Measurements from ENCODE around the gene DHX9.

- TF ChIP-seq NR2F6 (CRISPR knock-in tag; IDR thresholded peaks at IDR 0.05), result no peak
- TF ChIP-seq ETV5 (CRISPR knock-in tag; IDR thresholded peaks at IDR 0.05; ENCODE audit: low read depth), result no peak
- TF ChIP-seq BDP1 (IDR thresholded peaks at IDR 0.05; ENCODE audit: insufficient read depth, insufficient read length), result no peak
These were observed 66.2 kb downstream of the DHX9 start for GRCh38 chr1:182905321-182905720.

All from K562 (cell line).